ENCODE results near the gene IRX6. TPM values are rescaled to one million over a fixed set of nuclear protein-coding genes. Genes with fewer than 3 reads are reported as not detected.

IRX6 gene
- total and polyA plus RNA-seq, 2 experiments from 2014 or later = 0.10 TPM; not detected in 1

GRCh38 chr16:55377840-55378239, 53.8 kb downstream of the IRX6 start (continued):
- TF ChIP-seq CTCF (conservative IDR thresholded peaks at IDR 0.05; ENCODE audit: low read depth in 2 of 2) = no peak
- no peak for TF ChIP-seq NANOG (IDR thresholded peaks at IDR 0.05; ENCODE audit: borderline replicate concordance)
- no peak for TF ChIP-seq REST (IDR thresholded peaks at IDR 0.05; ENCODE audit: unreplicated experiment)
- TF ChIP-seq EZH2 (IDR thresholded peaks at IDR 0.05; ENCODE audit: low read depth, unreplicated experiment) = no peak
- no peak for TF ChIP-seq ZNF114 (CRISPR knock-in tag; IDR thresholded peaks at IDR 0.05)

GRCh38 chr16:55378616-55379015, 54.6 kb downstream of the IRX6 start:
- no peak for TF ChIP-seq NANOG (IDR thresholded peaks at IDR 0.05; ENCODE audit: borderline replicate concordance)
- no peak for TF ChIP-seq ZNF462 (CRISPR knock-in tag; IDR thresholded peaks at IDR 0.05)
- TF ChIP-seq POLR2AphosphoS5 (IDR thresholded peaks at IDR 0.05; ENCODE audit: low read depth) = no peak
- no peak for TF ChIP-seq CREB1 (CRISPR knock-in tag; IDR thresholded peaks at IDR 0.05; ENCODE audit: low read depth)
- H3K4me3 ChIP-seq = no peak overlapping the region
- DNase-seq (ENCODE audit: low spot score) (no peak), ATAC-seq (no peak)
- H3K9me3 Mint-ChIP-seq = no peaks in the 10 kb centered on the region
- H3K36me3 Mint-ChIP-seq (ENCODE audit: low read depth) = no peaks in the 10 kb centered on the region
- H4K20me1 ChIP-seq (replicated peaks; ENCODE audit: insufficient read depth) = no peaks in the 10 kb centered on the region
- no peak overlapping the region for H3K27ac ChIP-seq (ENCODE audit: low read depth)
- H2AFZ ChIP-seq = no peak overlapping the region
- no peak overlapping the region for H3K4me3 Mint-ChIP-seq
- no peaks in the 10 kb centered on the region for H3K4me1 ChIP-seq (ENCODE audit: insufficient read depth)
- no peak overlapping the region for H3K27ac Mint-ChIP-seq
- H3F3A ChIP-seq (replicated peaks; ENCODE audit: low read depth) = no peaks in the 10 kb centered on the region
- H3K4me2 ChIP-seq = no peak overlapping the region
- no peaks in the 10 kb centered on the region for H3K27me3 ChIP-seq (ENCODE audit: insufficient read depth)
- no peaks in the 10 kb centered on the region for H3K79me2 ChIP-seq (replicated peaks; ENCODE audit: insufficient read depth)
- no peaks in the 10 kb centered on the region for H3K36me3 ChIP-seq (ENCODE audit: insufficient read depth)
- peaks cover 10% of the 10 kb centered on the region; the same call in 2 of the 3 replicates for H3K4me1 Mint-ChIP-seq
- no peaks in the 10 kb centered on the region for H3K27me3 Mint-ChIP-seq (ENCODE audit: insufficient read depth, low read depth, poor library complexity)
- no peaks in the 10 kb centered on the region for H3K9me2 ChIP-seq (ENCODE audit: insufficient read depth)

Measured in GM23338 (cell line).